ENCODE measurements around the gene MCF2L2.

The MCF2L2 gene

DNA sequence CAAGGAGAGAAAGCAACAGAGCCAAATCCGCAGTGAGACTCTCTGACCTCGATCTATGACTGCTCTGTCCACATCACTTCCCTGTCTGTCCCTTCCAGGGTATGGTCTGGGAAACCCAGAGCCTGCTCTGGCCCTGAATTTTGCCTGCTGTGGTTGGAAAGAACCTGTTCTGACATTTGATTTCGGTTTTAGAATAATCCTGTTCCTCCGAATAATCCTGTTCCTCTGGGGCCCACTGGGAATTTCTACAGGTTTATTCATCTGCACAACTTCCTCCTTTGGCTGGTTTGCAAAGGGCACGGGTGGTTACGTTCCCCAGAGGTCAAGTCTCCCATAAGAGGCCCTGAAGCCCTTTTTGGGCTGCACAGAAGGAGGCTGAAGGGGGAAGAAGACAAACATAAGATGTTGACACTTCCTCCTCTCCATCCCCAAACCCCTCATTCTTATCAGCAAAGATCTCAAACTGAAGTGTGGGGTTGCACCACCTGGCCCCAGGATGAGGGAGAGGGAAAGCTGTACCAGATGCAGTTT is 276.5 kb downstream of the MCF2L2 start:
- no peak for DNase-seq (ENCODE audit: low read depth)
- H3K4me3 ChIP-seq (ENCODE audit: low read depth, low read length) = no peak overlapping the region
- in situ Hi-C loops (cut with HindIII; ENCODE audit: low sequenced_read_pairs) = no loop called here
- TF ChIP-seq, protein P1, sequence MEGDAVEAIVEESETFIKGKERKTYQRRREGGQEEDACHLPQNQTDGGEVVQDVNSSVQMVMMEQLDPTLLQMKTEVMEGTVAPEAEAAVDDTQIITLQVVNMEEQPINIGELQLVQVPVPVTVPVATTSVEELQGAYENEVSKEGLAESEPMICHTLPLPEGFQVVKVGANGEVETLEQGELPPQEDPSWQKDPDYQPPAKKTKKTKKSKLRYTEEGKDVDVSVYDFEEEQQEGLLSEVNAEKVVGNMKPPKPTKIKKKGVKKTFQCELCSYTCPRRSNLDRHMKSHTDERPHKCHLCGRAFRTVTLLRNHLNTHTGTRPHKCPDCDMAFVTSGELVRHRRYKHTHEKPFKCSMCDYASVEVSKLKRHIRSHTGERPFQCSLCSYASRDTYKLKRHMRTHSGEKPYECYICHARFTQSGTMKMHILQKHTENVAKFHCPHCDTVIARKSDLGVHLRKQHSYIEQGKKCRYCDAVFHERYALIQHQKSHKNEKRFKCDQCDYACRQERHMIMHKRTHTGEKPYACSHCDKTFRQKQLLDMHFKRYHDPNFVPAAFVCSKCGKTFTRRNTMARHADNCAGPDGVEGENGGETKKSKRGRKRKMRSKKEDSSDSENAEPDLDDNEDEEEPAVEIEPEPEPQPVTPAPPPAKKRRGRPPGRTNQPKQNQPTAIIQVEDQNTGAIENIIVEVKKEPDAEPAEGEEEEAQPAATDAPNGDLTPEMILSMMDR (IDR thresholded peaks at IDR 0.05; ENCODE audit: low read depth, low read length, missing control alignments) = no peak

DNA sequence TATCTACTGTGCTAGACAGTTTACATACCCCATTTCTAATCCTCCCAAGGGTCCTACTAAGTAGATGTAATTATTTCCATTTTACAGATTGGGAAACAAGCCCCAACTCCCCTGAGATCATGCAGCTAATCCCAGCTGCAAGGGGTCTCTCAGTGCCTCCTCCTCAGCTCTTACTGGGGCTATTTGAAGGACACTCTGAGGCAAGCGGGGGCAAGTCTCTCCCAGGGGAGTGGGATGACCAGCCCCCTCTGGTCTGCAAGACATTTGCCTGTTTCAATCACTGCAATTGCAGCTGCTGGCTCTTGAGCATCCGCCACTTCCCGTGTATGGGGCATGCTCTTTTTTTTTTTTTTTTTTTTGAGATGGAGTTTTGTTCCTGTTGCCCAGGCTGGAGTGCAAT is 277.3 kb downstream of the MCF2L2 start:
- no peak overlapping the region for H3K4me3 ChIP-seq (ENCODE audit: low read depth, low read length)
- TF ChIP-seq, protein P1 (IDR thresholded peaks at IDR 0.05; ENCODE audit: low read depth, low read length, missing control alignments) = no peak
- in situ Hi-C loops (cut with HindIII; ENCODE audit: low sequenced_read_pairs) = no loop called here
- no peak for DNase-seq (ENCODE audit: low read depth)

DNA sequence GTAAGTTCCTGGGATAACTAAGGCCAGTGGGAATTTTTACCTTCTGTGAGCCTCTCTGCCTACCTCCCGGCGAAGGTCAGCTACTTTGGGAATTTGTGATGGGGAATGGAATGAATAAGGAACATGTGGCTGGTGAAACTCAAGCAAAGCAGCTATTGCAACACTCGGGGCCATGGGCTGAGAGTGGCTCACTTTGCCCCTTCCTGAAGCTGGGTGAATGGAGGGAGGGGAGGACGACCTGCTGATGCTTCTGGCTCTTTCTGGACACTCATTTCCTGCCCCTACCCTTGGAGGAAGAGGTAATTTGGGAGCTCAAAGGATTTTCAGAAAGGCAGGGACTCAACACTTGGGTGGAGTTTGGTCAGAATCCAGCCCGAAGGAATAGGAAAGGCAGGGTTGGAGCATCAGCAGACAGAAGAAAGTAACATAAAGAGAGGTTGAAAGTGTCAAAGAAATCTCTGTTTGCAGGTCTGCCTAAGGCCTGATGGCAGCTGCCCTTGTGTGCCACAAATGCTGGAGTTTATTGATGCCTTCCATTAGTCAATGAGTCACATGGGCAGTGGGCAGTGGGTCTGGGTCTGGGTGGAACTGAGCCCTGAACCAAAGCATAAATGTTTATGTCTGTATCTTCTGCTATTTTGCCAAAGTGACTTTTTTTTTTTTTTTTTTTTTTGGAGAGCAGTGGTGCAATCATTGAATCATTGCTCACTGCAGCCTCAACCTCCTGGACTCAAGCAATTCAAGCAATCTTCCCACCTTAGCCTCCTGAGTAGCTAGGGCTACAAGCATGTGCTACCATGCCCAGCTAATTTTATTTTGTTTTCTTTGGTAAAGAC is 278.3 kb downstream of the MCF2L2 start:
- no peak for DNase-seq (ENCODE audit: low read depth)
- in situ Hi-C loops (cut with HindIII; ENCODE audit: low sequenced_read_pairs) = no loop called here
- TF ChIP-seq, protein P1 (IDR thresholded peaks at IDR 0.05; ENCODE audit: low read depth, low read length, missing control alignments) = no peak
- H3K4me3 ChIP-seq (ENCODE audit: low read depth, low read length) = no peak overlapping the region

DNA sequence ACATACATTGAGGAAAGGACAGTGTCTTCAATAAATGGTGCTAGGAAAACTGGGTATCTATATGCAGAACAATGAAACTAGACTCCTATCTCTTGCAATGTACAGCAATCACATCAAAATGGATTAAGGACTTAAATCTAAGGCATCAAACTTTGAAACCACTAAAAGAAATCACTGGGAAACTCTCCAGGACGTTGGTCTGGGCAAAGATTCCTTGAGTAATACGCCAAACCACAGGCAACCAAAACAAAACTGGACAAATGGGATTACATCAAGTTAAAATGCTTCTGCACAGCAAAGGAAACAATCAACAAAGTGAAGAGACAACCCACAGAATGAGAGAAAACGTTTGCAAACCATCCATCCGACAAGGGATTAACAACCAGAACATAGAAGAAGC is 280.4 kb downstream of the MCF2L2 start:
- no peak overlapping the region for H3K4me3 ChIP-seq (ENCODE audit: low read depth, low read length)
- TF ChIP-seq, protein P1 (IDR thresholded peaks at IDR 0.05; ENCODE audit: low read depth, low read length, missing control alignments) = no peak
- DNase-seq (ENCODE audit: low read depth) = peak; percentile 88
- in situ Hi-C loops (cut with HindIII; ENCODE audit: low sequenced_read_pairs) = no loop called here

DNA sequence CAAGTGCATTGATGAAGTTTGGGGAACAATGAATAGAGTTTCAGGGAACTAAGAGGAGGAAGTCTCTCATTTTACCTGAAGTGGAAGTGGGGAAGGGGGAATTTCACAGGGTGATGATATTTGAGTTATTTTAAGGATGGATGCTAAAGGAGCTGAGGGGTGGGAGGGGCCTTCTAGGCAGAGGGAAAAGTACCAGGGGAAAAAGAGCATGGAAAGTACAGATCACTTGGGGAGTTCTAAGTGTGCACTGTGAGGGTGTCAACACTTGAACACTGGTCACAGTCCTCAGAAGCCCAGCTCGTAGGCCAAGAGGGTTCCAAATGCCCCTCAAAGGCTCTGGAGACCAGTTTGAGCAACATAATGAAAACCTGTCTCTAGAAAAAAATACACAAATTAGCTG is 284.1 kb downstream of the MCF2L2 start:
- no peak overlapping the region for H3K4me3 ChIP-seq (ENCODE audit: low read depth, low read length)
- DNase-seq (ENCODE audit: low read depth) = no peak
- in situ Hi-C loops (cut with HindIII; ENCODE audit: low sequenced_read_pairs) = no loop called here
- TF ChIP-seq, protein P1 (IDR thresholded peaks at IDR 0.05; ENCODE audit: low read depth, low read length, missing control alignments) = no peak

DNA sequence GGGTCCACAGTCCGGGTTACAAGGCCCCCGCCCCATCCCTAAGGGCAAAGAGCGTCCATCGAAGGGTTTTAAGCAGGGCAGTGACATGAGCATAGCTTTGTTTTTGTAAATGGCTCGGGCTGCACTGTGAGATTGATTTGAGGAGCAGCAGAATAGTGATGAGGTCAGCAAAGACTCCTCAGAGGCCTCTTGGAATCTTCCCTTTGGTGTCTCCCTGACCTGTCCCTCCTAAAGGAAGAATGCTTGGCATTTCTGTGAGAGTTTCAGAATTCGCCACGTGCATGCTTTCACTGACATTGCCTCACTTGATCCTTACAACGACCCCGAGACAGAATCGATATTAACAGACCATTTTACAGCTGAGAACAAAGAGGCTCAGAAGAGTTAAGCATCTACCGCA is 286.2 kb downstream of the MCF2L2 start:
- TF ChIP-seq, protein P1 (IDR thresholded peaks at IDR 0.05; ENCODE audit: low read depth, low read length, missing control alignments) = no peak
- no peak overlapping the region for H3K4me3 ChIP-seq (ENCODE audit: low read depth, low read length)
- DNase-seq (ENCODE audit: low read depth) = no peak

More for the DNA sequence above, 286.2 kb downstream of the MCF2L2 start:
- in situ Hi-C loops (cut with HindIII; ENCODE audit: low sequenced_read_pairs) = no loop called here

Measured in astrocyte of the cerebellum (primary cell).